K562 (cell line): ENCODE results near the gene SCAP. TPM values are rescaled to one million over a fixed set of nuclear protein-coding genes. Genes with fewer than 3 reads are reported as not detected.

Experiments used
- ATAC-seq: fragments of 200-7000 bp; cut with Tn5 transposase; 3 replicates; pipeline ENCODE4 v1.9.1; 2020; ENCODE audit warnings: moderate library complexity
- BruUV-seq: library from RNA; stranded (reverse); fragments of 400-500 nt; replicated peaks from 2 replicates; lab custom pipeline; 2021; lab: Mats Ljungman, UMichigan
- CTCF ChIA-PET: fragments of 300-600 bp; formaldehyde crosslinking; extraction: SDS; loops from one replicate; lab custom pipeline; 2021; ENCODE audit warnings: low intra/inter-chr PET ratio; lab: Yijun Ruan, JAX
- POLR2A ChIA-PET: fragments of 300-600, 350-650 bp; sonication (Branson Sonifier 250); formaldehyde crosslinking; extraction: SDS; loops from one replicate; lab custom pipeline; 2021; ENCODE audit warnings: antibody characterized with exemption, inconsistent platforms; lab: Yijun Ruan, JAX
- DNase-seq, 4 experiments: peaks; one replicate each; pipeline versions ENCODE4 v3.0.0 to v3.0.0-alpha.2; 2011 to 2018; ENCODE audit warnings: low spot score in 3 of 4, mixed read lengths in 3 of 4; ENCODE audit errors: extremely low read depth in 1 of 4
- FAIRE-seq: peaks from 2 replicates; lab custom pipeline; 2011; peaks lifted over from hg19 to GRCh38; lab: Jason Lieb, UNC
- H2AFZ ChIP-seq: 2 replicates; pipeline ENCODE4 v1.6.0; 2011; ENCODE audit warnings: low read depth, low read length, control low read depth, inconsistent platforms
- H3K27ac ChIP-seq: fragments of 200-600 bp; 3 replicates; pipeline ENCODE4 v1.8.0; 2011; ENCODE audit warnings: low read depth, mild to moderate bottlenecking, control low read depth, inconsistent platforms, low read length, moderate library complexity, mixed read lengths; ENCODE audit errors: extremely low read depth
- H3K27me3 ChIP-seq, 2 experiments: fragments of 300-600 bp in 1 of 2; 2 replicates in 1 of 2; 3 replicates in 1 of 2; pipeline versions ENCODE4 v1.6.0 to v1.8.0; 2011; ENCODE audit warnings: inconsistent platforms in 2 of 2, low read length in 2 of 2, mild to moderate bottlenecking in 1 of 2, mixed read lengths in 1 of 2, moderate library complexity in 1 of 2; ENCODE audit not compliant: control insufficient read depth in 2 of 2, insufficient read depth in 2 of 2
- H3K36me3 ChIP-seq: fragments of 300-600 bp; 3 replicates; pipeline ENCODE4 v1.8.0; 2011; ENCODE audit warnings: mild to moderate bottlenecking, low read length, inconsistent platforms; ENCODE audit not compliant: control insufficient read depth, insufficient read depth
- H3K4me1 ChIP-seq, 2 experiments: fragments of 200-600 bp in 1 of 2; replicated peaks in 1 of 2; 2 replicates in 1 of 2; 3 replicates in 1 of 2; pipeline versions ENCODE4 v1.5.1 to v1.8.0; 2011; ENCODE audit warnings: inconsistent platforms in 2 of 2, low read length in 2 of 2, mild to moderate bottlenecking in 1 of 2, mixed read lengths in 1 of 2, moderate library complexity in 1 of 2; ENCODE audit not compliant: control insufficient read depth in 2 of 2, insufficient read depth in 2 of 2
- H3K4me2 ChIP-seq: 2 replicates; pipeline ENCODE4 v1.6.1; 2011; ENCODE audit warnings: low read length, control low read depth, inconsistent platforms, mixed read lengths; ENCODE audit not compliant: insufficient read depth
- H3K4me3 ChIP-seq: fragments of 200-600 bp; sonication (generic), shearing (Covaris generic); 2 replicates; pipeline ENCODE4 v1.5.1; 2016; ENCODE audit warnings: control low read depth, inconsistent platforms
- H3K79me2 ChIP-seq: fragments of 200-600 bp; 3 replicates; pipeline ENCODE4 v1.8.0; 2011; ENCODE audit warnings: low read length, inconsistent platforms; ENCODE audit not compliant: control insufficient read depth, insufficient read depth
- H3K9ac ChIP-seq, 2 experiments: 2 replicates each; pipeline versions ENCODE4 v1.6.0 to v1.6.1; 2011; ENCODE audit warnings: low read depth in 2 of 2, low read length in 2 of 2, control low read depth in 1 of 2, inconsistent platforms in 1 of 2, mild to moderate bottlenecking in 1 of 2, mixed read lengths in 1 of 2; ENCODE audit not compliant: insufficient read depth in 1 of 2
- H3K9me1 ChIP-seq: one replicate; pipeline ENCODE4 v1.6.0; 2011; ENCODE audit warnings: inconsistent platforms, mild to moderate bottlenecking, low read length, moderate library complexity; ENCODE audit not compliant: control insufficient read depth, insufficient read depth
- H3K9me3 ChIP-seq: replicated peaks from 2 replicates; pipeline ENCODE4 v1.5.1; 2011; ENCODE audit warnings: low read depth, low read length, inconsistent platforms; ENCODE audit not compliant: control insufficient read depth, insufficient read depth
- H4K20me1 ChIP-seq: replicated peaks from 2 replicates; pipeline ENCODE4 v1.6.1; 2011; ENCODE audit warnings: low read length, inconsistent platforms, mixed read lengths; ENCODE audit not compliant: control insufficient read depth, insufficient read depth
- DMBX1 ChIP-seq: fragments of 250-450 bp; sonication (Bioruptor Pico); IDR thresholded peaks from 2 replicates; pipeline ENCODE4 v1.8.0; 2022; ENCODE audit warnings: inconsistent platforms, mild to moderate bottlenecking, moderate library complexity, borderline replicate concordance
- EP300 ChIP-seq: IDR thresholded peaks from 2 replicates; pipeline ENCODE4 v1.6.1; 2012; ENCODE audit warnings: low read length, improper control_type of control experiment
- ETV1 ChIP-seq: fragments of 450-650 bp; conservative IDR thresholded peaks from 2 replicates; pipeline ENCODE4 v1.6.1; 2016; ENCODE audit warnings: missing genetic modification characterization, control low read depth, low read depth, missing compliant biosample characterization
- MTF1 ChIP-seq: fragments of 250-450 bp; sonication (Bioruptor Pico); IDR thresholded peaks from 2 replicates; pipeline ENCODE4 v1.9.0; 2021; ENCODE audit warnings: moderate library complexity, mild to moderate bottlenecking, inconsistent platforms, borderline replicate concordance
- TARDBP ChIP-seq: fragments of 450-650 bp; IDR thresholded peaks from 2 replicates; pipeline ENCODE4 v1.6.1; 2016
- XRCC4 ChIP-seq: IDR thresholded peaks from one replicate; pipeline ENCODE4 v1.6.1; 2011; ENCODE audit not compliant: insufficient read depth, insufficient read length; ENCODE audit errors: extremely low read depth
- ZNF445 ChIP-seq: fragments of 250-450 bp; sonication (Bioruptor Pico); IDR thresholded peaks from 2 replicates; pipeline ENCODE4 v1.4.0; 2020; ENCODE audit warnings: low read depth, mild to moderate bottlenecking, moderate library complexity
- WGBS: fragments of 100-300 bp; shearing (Covaris generic); methylation state at CpG from one replicate; pipeline ENCODE4 v1.1.6; 2016; ENCODE audit warnings: low coverage, mixed read lengths; ENCODE audit not compliant: insufficient coverage; ENCODE audit errors: missing lambda C conversion rate; 5-methylcytosine and 5-hydroxymethylcytosine counted together
- in situ Hi-C: fragments of 300-500 bp; cut with MboI; formaldehyde crosslinking; loops from 4 replicates; pipeline ENCODE4 v1.15.0; 2018; ENCODE audit warnings: inconsistent platforms, mixed read lengths
- intact Hi-C: fragments of 100-400 bp; cut with micrococcal nuclease; formaldehyde crosslinking; loops from 2 replicates; pipeline ENCODE4 v1.14.2; 2022
- polyA plus RNA-seq, 8 experiments: library from polyadenylated mRNA; depleted of rRNA in 4 of 8; stranded (reverse) in 5 of 8; unstranded in 3 of 8; fragments of >200 nt; fragmentation: Nextera tagmentation in 2 of 8; fragmentation: Illumina TruSeq in 1 of 8; extraction: Ambion mirVana in 2 of 8; extraction: Trizol in 1 of 8; gene quantifications; 2 replicates each; pipeline versions ENCODE4 v1.2.1 to v1.2.3, GENCODE V29; 2011 to 2014; ENCODE audit warnings: inconsistent platforms in 1 of 8, missing spikeins in 1 of 8
- total RNA-seq, 7 experiments: library from RNA; depleted of rRNA in 6 of 7; stranded (reverse); fragments of >200 nt in 6 of 7; fragmentation: Illumina TruSeq in 2 of 7; extraction: Trizol in 2 of 7; gene quantifications; 2 replicates each; pipeline versions ENCODE4 v1.2.1 to v1.2.3, GENCODE V29; 2011 to 2021; ENCODE audit warnings: low replicate concordance in 1 of 7
- TF ChIP-seq, protein P1 (sequence below), 3 experiments: IDR thresholded peaks in 2 of 3; conservative IDR thresholded peaks in 1 of 3; 2 replicates each; pipeline ENCODE4 v1.5.1; 2011 to 2012; ENCODE audit warnings: low read length in 3 of 3, mild to moderate bottlenecking in 3 of 3, control low read depth in 2 of 3, improper control_type of control experiment in 1 of 3, inconsistent platforms in 1 of 3, low read depth in 1 of 3, mixed read lengths in 1 of 3, moderate library complexity in 1 of 3; ENCODE audit not compliant: insufficient read depth in 2 of 3
- TF ChIP-seq, protein P2 (sequence below): fragments of 450-650 bp; IDR thresholded peaks from 2 replicates; pipeline ENCODE4 v1.7.0; 2016; ENCODE audit warnings: borderline replicate concordance
- TF ChIP-seq, protein P3 (sequence below): fragments of 250-450 bp; sonication (Bioruptor Pico); IDR thresholded peaks from 2 replicates; pipeline ENCODE4 v1.4.0; 2020

The SCAP gene
- total and polyA plus RNA-seq, 9 of the 15 experiments (the other 6 are each of a cell fraction or from before 2014, with no cell fraction given): 2.6 to 104 (median 37.8) TPM

DNA sequence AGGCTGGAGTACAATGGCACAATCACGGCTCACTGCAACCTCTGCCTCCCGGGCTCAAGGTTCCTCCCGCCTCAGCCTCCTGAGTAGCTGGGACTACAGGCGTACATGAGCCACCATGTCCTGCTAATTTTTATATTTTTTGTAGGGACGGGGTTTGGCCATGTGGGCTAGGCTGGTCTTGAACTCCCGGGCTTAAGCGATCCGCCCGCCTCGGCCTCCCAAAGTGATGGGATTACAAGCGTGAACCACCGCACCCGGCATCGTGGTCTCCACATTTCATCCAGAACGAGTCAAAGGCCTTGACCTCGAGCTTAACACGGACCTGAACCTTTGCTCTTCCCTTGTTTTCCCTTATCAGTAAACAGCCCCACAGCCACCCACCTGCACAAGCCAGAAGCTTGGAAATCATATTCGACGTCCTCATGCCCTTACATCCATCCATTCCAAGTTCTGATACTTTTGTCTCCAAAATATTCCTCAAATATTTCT is 96.3 kb downstream of the SCAP start:
- ChIA-PET POLR2A (interaction anchor here (0.8 to 1.9 kb wide), 9 partner anchors 10 to 297 kb away, joined by 3 to 9 read pairs (median 4); no protein-coding TSS in a partner anchor), CTCF (no interaction called here)
- peaks cover 52% of the 10 kb centered on the region for H3K79me2 ChIP-seq
- peak overlapping the region; percentile 93 for H3K4me2 ChIP-seq
- peak overlapping the region; percentile 91 for H2AFZ ChIP-seq
- H4K20me1 ChIP-seq: peaks cover 13% of the 10 kb centered on the region
- H3K4me1 ChIP-seq: peaks cover 30% of the 10 kb centered on the region in 2 experiments
- H3K9me3 ChIP-seq: no peaks in the 10 kb centered on the region
- no peak for ATAC-seq
- peak overlapping the region; percentile 95 to 96 for H3K9ac ChIP-seq
- H3K9me1 ChIP-seq: no peaks in the 10 kb centered on the region
- no peaks in the 10 kb centered on the region for H3K27me3 ChIP-seq
- 40% methylated on average over 19 of the region's 19 CpGs for WGBS
- no TSS peak for BruUV-seq
- peaks cover 12% of the 10 kb centered on the region; the same call in 1 of the 3 replicates for H3K36me3 ChIP-seq
- FAIRE-seq: peak; percentile 37
- intact Hi-C loops (loop anchor here (10.0 kb wide), 3 partner anchors 365 to 675 kb away; partner anchors contain the start of genes MYL3 and TMIE), in situ Hi-C loops (no loop called here)
- peak overlapping the region; percentile 94 for H3K27ac ChIP-seq
- DNase-seq: peak in 2 of 4 experiments; percentile 16 to 58
- peak overlapping the region; percentile 88 for H3K4me3 ChIP-seq
- no peak for TF ChIP-seq DMBX1
- no peak for TF ChIP-seq MTF1
- no peak for TF ChIP-seq XRCC4
- TF ChIP-seq ETV1 (tag): no peak
- TF ChIP-seq, protein P1, sequence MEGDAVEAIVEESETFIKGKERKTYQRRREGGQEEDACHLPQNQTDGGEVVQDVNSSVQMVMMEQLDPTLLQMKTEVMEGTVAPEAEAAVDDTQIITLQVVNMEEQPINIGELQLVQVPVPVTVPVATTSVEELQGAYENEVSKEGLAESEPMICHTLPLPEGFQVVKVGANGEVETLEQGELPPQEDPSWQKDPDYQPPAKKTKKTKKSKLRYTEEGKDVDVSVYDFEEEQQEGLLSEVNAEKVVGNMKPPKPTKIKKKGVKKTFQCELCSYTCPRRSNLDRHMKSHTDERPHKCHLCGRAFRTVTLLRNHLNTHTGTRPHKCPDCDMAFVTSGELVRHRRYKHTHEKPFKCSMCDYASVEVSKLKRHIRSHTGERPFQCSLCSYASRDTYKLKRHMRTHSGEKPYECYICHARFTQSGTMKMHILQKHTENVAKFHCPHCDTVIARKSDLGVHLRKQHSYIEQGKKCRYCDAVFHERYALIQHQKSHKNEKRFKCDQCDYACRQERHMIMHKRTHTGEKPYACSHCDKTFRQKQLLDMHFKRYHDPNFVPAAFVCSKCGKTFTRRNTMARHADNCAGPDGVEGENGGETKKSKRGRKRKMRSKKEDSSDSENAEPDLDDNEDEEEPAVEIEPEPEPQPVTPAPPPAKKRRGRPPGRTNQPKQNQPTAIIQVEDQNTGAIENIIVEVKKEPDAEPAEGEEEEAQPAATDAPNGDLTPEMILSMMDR (IDR thresholded peaks at IDR 0.05 in 2 of 3, conservative IDR thresholded peaks at IDR 0.05 in 1 of 3; ENCODE audit: insufficient read depth in 2 of 3, low read depth in 1 of 3, low read length in 3 of 3): no peak
- TF ChIP-seq, protein P2, sequence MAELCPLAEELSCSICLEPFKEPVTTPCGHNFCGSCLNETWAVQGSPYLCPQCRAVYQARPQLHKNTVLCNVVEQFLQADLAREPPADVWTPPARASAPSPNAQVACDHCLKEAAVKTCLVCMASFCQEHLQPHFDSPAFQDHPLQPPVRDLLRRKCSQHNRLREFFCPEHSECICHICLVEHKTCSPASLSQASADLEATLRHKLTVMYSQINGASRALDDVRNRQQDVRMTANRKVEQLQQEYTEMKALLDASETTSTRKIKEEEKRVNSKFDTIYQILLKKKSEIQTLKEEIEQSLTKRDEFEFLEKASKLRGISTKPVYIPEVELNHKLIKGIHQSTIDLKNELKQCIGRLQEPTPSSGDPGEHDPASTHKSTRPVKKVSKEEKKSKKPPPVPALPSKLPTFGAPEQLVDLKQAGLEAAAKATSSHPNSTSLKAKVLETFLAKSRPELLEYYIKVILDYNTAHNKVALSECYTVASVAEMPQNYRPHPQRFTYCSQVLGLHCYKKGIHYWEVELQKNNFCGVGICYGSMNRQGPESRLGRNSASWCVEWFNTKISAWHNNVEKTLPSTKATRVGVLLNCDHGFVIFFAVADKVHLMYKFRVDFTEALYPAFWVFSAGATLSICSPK: no peak
- TF ChIP-seq TARDBP: no peak
- TF ChIP-seq EP300: no peak
- TF ChIP-seq ZNF445 (CRISPR knock-in tag): no peak
- TF ChIP-seq, protein P3, sequence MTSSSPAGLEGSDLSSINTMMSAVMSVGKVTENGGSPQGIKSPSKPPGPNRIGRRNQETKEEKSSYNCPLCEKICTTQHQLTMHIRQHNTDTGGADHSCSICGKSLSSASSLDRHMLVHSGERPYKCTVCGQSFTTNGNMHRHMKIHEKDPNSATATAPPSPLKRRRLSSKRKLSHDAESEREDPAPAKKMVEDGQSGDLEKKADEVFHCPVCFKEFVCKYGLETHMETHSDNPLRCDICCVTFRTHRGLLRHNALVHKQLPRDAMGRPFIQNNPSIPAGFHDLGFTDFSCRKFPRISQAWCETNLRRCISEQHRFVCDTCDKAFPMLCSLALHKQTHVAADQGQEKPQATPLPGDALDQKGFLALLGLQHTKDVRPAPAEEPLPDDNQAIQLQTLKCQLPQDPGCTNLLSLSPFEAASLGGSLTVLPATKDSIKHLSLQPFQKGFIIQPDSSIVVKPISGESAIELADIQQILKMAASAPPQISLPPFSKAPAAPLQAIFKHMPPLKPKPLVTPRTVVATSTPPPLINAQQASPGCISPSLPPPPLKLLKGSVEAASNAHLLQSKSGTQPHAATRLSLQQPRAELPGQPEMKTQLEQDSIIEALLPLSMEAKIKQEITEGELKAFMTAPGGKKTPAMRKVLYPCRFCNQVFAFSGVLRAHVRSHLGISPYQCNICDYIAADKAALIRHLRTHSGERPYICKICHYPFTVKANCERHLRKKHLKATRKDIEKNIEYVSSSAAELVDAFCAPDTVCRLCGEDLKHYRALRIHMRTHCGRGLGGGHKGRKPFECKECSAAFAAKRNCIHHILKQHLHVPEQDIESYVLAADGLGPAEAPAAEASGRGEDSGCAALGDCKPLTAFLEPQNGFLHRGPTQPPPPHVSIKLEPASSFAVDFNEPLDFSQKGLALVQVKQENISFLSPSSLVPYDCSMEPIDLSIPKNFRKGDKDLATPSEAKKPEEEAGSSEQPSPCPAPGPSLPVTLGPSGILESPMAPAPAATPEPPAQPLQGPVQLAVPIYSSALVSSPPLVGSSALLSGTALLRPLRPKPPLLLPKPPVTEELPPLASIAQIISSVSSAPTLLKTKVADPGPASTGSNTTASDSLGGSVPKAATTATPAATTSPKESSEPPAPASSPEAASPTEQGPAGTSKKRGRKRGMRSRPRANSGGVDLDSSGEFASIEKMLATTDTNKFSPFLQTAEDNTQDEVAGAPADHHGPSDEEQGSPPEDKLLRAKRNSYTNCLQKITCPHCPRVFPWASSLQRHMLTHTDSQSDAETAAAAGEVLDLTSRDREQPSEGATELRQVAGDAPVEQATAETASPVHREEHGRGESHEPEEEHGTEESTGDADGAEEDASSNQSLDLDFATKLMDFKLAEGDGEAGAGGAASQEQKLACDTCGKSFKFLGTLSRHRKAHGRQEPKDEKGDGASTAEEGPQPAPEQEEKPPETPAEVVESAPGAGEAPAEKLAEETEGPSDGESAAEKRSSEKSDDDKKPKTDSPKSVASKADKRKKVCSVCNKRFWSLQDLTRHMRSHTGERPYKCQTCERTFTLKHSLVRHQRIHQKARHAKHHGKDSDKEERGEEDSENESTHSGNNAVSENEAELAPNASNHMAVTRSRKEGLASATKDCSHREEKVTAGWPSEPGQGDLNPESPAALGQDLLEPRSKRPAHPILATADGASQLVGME: no peak
